OCI-LY1 (cell line): ENCODE measurements around the gene CLEC16A.

ENCODE experiments used
- H2AFZ ChIP-seq: fragments of 200-600 bp; sonication (generic), shearing (Covaris generic); 2 replicates; pipeline ENCODE4 v1.6.0; 2014; ENCODE audit warnings: antibody characterized with exemption, mild to moderate bottlenecking, low read length
- H3F3A ChIP-seq: fragments of 200-600 bp; sonication (generic), shearing (Covaris generic); 2 replicates; pipeline ENCODE4 v1.6.0; 2014; ENCODE audit warnings: mild to moderate bottlenecking, antibody characterized with exemption, low read length, moderate library complexity; ENCODE audit not compliant: insufficient read depth
- H3K27ac ChIP-seq: fragments of 200-600 bp; sonication (generic); 2 replicates; pipeline ENCODE4 v1.5.1; 2014; ENCODE audit warnings: low read length, mixed run types, mild to moderate bottlenecking, low read depth; ENCODE audit not compliant: poor library complexity, severe bottlenecking
- H3K27me3 ChIP-seq: fragments of 200-600 bp; sonication (generic); 2 replicates; pipeline ENCODE4 v1.6.0; 2014; ENCODE audit warnings: antibody characterized with exemption, mild to moderate bottlenecking, low read length, moderate library complexity; ENCODE audit not compliant: insufficient read depth
- H3K36me3 ChIP-seq: fragments of 200-600 bp; sonication (generic); 2 replicates; pipeline ENCODE4 v1.6.1; 2014; ENCODE audit warnings: mild to moderate bottlenecking, antibody characterized with exemption, low read length, moderate library complexity, mixed read lengths; ENCODE audit not compliant: insufficient read depth
- H3K4me1 ChIP-seq: fragments of 200-600 bp; sonication (generic); 2 replicates; pipeline ENCODE4 v1.5.1; 2014; ENCODE audit warnings: mild to moderate bottlenecking, low read length, moderate library complexity; ENCODE audit not compliant: insufficient read depth, severe bottlenecking
- H3K4me2 ChIP-seq: fragments of 200-600 bp; sonication (generic), shearing (Covaris generic); 2 replicates; pipeline ENCODE4 v1.6.1; 2014; ENCODE audit warnings: low read length
- H3K4me3 ChIP-seq: fragments of 200-600 bp; sonication (generic); 2 replicates; pipeline ENCODE4 v1.5.1; 2014; ENCODE audit warnings: low read length, low read depth, mild to moderate bottlenecking, mixed read lengths; ENCODE audit not compliant: poor library complexity, severe bottlenecking
- H3K79me2 ChIP-seq: fragments of 200-600 bp; shearing (Covaris generic); 2 replicates; pipeline ENCODE4 v1.6.1; 2016; ENCODE audit warnings: mixed run types, low read length, mixed read lengths; ENCODE audit not compliant: insufficient read depth
- H3K9ac ChIP-seq: fragments of 200-600 bp; sonication (generic), shearing (Covaris generic); 2 replicates; pipeline ENCODE4 v1.6.1; 2014; ENCODE audit warnings: mild to moderate bottlenecking, low read length, mixed read lengths
- H3K9me2 ChIP-seq: fragments of 200-600 bp; sonication (generic), shearing (Covaris generic); 2 replicates; pipeline ENCODE4 v1.6.1; 2014; ENCODE audit warnings: low read depth, mild to moderate bottlenecking, low read length, mixed read lengths
- H3K9me3 ChIP-seq: fragments of 200-600 bp; shearing (Covaris generic); 2 replicates; pipeline ENCODE4 v1.6.1; 2014; ENCODE audit warnings: low read length, mixed read lengths
- H4K20me1 ChIP-seq: fragments of 200-600 bp; sonication (generic), shearing (Covaris generic); 2 replicates; pipeline ENCODE4 v1.6.0; 2016; ENCODE audit warnings: mild to moderate bottlenecking, low read length; ENCODE audit not compliant: insufficient read depth
- EZH2 ChIP-seq: fragments of 200-600 bp; sonication (generic), shearing (Covaris generic); IDR thresholded peaks from 2 replicates; pipeline ENCODE4 v1.8.0; 2017; ENCODE audit warnings: borderline replicate concordance, mixed run types, mild to moderate bottlenecking, antibody characterized with exemption, low read length, moderate library complexity, mixed read lengths
- TF ChIP-seq, protein P1 (sequence below): fragments of 200-600 bp; sonication (generic), shearing (Covaris generic); IDR thresholded peaks from 2 replicates; pipeline ENCODE4 v1.5.1; 2017; ENCODE audit warnings: mild to moderate bottlenecking, antibody characterized with exemption, low read length, moderate library complexity, mixed read lengths

Gene CLEC16A

GRCh38 chr16:10999300-10999699 is 54.9 kb downstream of the CLEC16A start:
- H3K9me2 ChIP-seq = no peaks in the 10 kb centered on the region
- no peak overlapping the region for H3K4me3 ChIP-seq
- no peak overlapping the region for H2AFZ ChIP-seq
- H3K27ac ChIP-seq = no peak overlapping the region
- H4K20me1 ChIP-seq = no peaks in the 10 kb centered on the region
- H3K36me3 ChIP-seq = peaks cover 32% of the 10 kb centered on the region
- no peak overlapping the region for H3K4me2 ChIP-seq
- no peaks in the 10 kb centered on the region for H3K9me3 ChIP-seq
- H3F3A ChIP-seq = no peaks in the 10 kb centered on the region
- H3K4me1 ChIP-seq = no peaks in the 10 kb centered on the region
- TF ChIP-seq, protein P1, sequence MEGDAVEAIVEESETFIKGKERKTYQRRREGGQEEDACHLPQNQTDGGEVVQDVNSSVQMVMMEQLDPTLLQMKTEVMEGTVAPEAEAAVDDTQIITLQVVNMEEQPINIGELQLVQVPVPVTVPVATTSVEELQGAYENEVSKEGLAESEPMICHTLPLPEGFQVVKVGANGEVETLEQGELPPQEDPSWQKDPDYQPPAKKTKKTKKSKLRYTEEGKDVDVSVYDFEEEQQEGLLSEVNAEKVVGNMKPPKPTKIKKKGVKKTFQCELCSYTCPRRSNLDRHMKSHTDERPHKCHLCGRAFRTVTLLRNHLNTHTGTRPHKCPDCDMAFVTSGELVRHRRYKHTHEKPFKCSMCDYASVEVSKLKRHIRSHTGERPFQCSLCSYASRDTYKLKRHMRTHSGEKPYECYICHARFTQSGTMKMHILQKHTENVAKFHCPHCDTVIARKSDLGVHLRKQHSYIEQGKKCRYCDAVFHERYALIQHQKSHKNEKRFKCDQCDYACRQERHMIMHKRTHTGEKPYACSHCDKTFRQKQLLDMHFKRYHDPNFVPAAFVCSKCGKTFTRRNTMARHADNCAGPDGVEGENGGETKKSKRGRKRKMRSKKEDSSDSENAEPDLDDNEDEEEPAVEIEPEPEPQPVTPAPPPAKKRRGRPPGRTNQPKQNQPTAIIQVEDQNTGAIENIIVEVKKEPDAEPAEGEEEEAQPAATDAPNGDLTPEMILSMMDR = no peak
- TF ChIP-seq EZH2 = no peak
- no peaks in the 10 kb centered on the region for H3K27me3 ChIP-seq
- no peaks in the 10 kb centered on the region for H3K79me2 ChIP-seq
- no peak overlapping the region for H3K9ac ChIP-seq

DNA sequence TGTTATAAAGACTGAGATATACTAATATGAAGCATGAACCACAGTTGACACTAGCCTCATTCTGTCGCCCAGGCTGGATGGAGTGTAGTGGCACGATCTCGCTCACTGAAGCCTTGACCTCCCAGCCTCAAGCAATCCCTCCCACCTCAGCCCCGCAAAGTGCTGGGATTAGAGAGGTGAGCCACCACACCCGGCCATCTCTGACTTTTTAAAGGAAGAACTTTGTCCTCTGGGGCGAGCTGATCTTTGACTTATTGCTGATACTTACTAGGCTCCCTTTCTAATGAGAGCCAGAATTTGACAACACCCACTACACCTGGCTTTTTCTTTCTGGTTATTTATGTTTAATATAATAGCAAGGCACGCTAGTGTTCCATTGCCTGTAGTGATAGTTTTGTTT is 57.2 kb downstream of the CLEC16A start:
- Histone ChIP-seq H4K20me1 (no peaks in the 10 kb centered on the region), H3K4me3 (no peak overlapping the region)
- TF ChIP-seq, protein P1 = no peak
- no peak for TF ChIP-seq EZH2

DNA sequence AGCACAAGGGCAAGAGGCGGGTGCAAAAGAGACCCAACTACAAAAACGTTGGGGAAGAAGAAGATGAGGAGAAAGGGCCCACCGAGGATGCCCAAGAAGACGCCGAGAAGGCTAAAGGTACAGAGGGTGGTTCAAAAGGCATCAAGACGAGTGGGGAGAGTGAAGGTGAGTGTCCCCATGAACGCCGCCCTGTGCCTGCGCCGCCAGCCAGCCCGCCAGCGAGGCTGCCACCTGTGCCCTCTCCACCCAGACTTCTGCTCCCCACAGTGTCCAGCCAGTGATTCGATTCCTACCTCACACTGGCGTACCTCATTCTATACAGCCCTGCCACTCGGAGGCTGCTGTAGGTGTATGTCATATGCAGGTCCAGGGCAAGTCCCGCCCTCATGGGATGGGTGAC is 58.8 kb downstream of the CLEC16A start:
- H3K27me3 ChIP-seq = no peaks in the 10 kb centered on the region
- H2AFZ ChIP-seq = no peak overlapping the region
- H3K27ac ChIP-seq = no peak overlapping the region
- TF ChIP-seq, protein P1 = no peak
- TF ChIP-seq EZH2 = no peak
- peaks cover 25% of the 10 kb centered on the region for H3K36me3 ChIP-seq
- H3K9ac ChIP-seq = no peak overlapping the region
- H3K79me2 ChIP-seq = no peaks in the 10 kb centered on the region
- H3F3A ChIP-seq = no peaks in the 10 kb centered on the region
- no peaks in the 10 kb centered on the region for H3K9me3 ChIP-seq
- H3K4me3 ChIP-seq = no peak overlapping the region
- H3K4me1 ChIP-seq = no peaks in the 10 kb centered on the region
- H4K20me1 ChIP-seq = no peaks in the 10 kb centered on the region
- H3K4me2 ChIP-seq = no peak overlapping the region
- H3K9me2 ChIP-seq = no peaks in the 10 kb centered on the region

More for the DNA sequence above, 57.2 kb downstream of the CLEC16A start:
- Histone ChIP-seq H3F3A (no peaks in the 10 kb centered on the region), H3K27ac (no peak overlapping the region), H3K27me3 (no peaks in the 10 kb centered on the region), H3K79me2 (no peaks in the 10 kb centered on the region), H3K9me3 (no peaks in the 10 kb centered on the region), H3K4me2 (no peak overlapping the region), H3K36me3 (peaks cover 31% of the 10 kb centered on the region), H3K9me2 (no peaks in the 10 kb centered on the region), H3K9ac (no peak overlapping the region), H3K4me1 (no peaks in the 10 kb centered on the region), H2AFZ (no peak overlapping the region)
